ENCODE data around the gene VPS37C. TPM values are rescaled to one million over a fixed set of nuclear protein-coding genes. Genes with fewer than 3 reads are reported as not detected.
A peak's percentile ranks its signal among the peaks of the same experiment; 100 is the strongest.
"Not testable (repeated sequence)": the region's sequence is repeated elsewhere in the genome, so short reads cannot be mapped to it uniquely, and the experiment has no call there.

The VPS37C gene
- total RNA-seq, 4 donors from 2014 or later, result 8.6 to 23.3 (median 20.5) TPM

GRCh38 chr11:61102667-61103571 is 58.3 kb downstream of the VPS37C start:
- TF ChIP-seq CTCF (IDR thresholded peaks at IDR 0.05), result no peak
- TF ChIP-seq POLR2AphosphoS5 (IDR thresholded peaks at IDR 0.05), result no peak
- TF ChIP-seq EP300 (IDR thresholded peaks at IDR 0.05; ENCODE audit: low read depth), result no peak
- TF ChIP-seq POLR2A (IDR thresholded peaks at IDR 0.05), result no peak
- H3K27ac ChIP-seq, result peak overlapping the region; percentile 32 to 61 (median 43)

GRCh38 chr11:61098778-61099177 is 62.4 kb downstream of the VPS37C start:
- no peak overlapping the region for H3K27ac ChIP-seq
- H3K4me3 ChIP-seq, result no peak overlapping the region
- no peak for TF ChIP-seq CTCF (IDR thresholded peaks at IDR 0.05)
- no peak for TF ChIP-seq EP300 (IDR thresholded peaks at IDR 0.05; ENCODE audit: low read depth)
- TF ChIP-seq POLR2A (IDR thresholded peaks at IDR 0.05), result no peak
- TF ChIP-seq POLR2AphosphoS5 (IDR thresholded peaks at IDR 0.05), result no peak
- H3K36me3 ChIP-seq, result no peaks in the 10 kb centered on the region
- in situ Hi-C loops (cut with MboI; ENCODE audit: low pct_ligation_motif_present in 1 of 4, low pct_unique_long_range_greater_than_20kb in 1 of 4, low sequenced_read_pairs in 3 of 4), result no loop called here
- DNase-seq, result no peak
- no peaks in the 10 kb centered on the region for H3K9me3 ChIP-seq
- intact Hi-C loops (cut with DNase I; ENCODE audit: low total_unique reads), result no loop called here
- no peaks in the 10 kb centered on the region for H3K4me1 ChIP-seq
- 72 to 89% methylated on average over 3 to 4 of the region's 4 CpGs for WGBS, 2 donors (ENCODE audit: low coverage in 1 of 2)
- H3K27me3 ChIP-seq, result no peaks in the 10 kb centered on the region

More at GRCh38 chr11:61102667-61103571, 58.3 kb downstream of the VPS37C start:
- Histone ChIP-seq H3K4me1 (no peaks in the 10 kb centered on the region), H3K36me3 (no peaks in the 10 kb centered on the region), H3K27me3 (no peaks in the 10 kb centered on the region), H3K9me3 (no peaks in the 10 kb centered on the region), H3K4me3 (peak overlapping the region in 2 of 4 donors; percentile 2 to 14)
- in situ Hi-C loops (cut with MboI; ENCODE audit: low pct_ligation_motif_present in 1 of 4, low pct_unique_long_range_greater_than_20kb in 1 of 4, low sequenced_read_pairs in 3 of 4) (no loop called here), intact Hi-C loops (cut with DNase I; ENCODE audit: low total_unique reads) (no loop called here)
- no peak for DNase-seq
- 82% methylated on average over 21 of the region's 21 CpGs; no CpG with 5 or more reads in 1 of the 2 donors for WGBS, 2 donors (ENCODE audit: low coverage in 1 of 2)

GRCh38 chr11:61098261-61098660 is 63.0 kb downstream of the VPS37C start:
- in situ Hi-C loops (cut with MboI; ENCODE audit: low pct_ligation_motif_present in 1 of 4, low pct_unique_long_range_greater_than_20kb in 1 of 4, low sequenced_read_pairs in 3 of 4); H3K27ac ChIP-seq: not testable (repeated sequence)
- 25 to 60% methylated on average over 2 of the region's 2 CpGs for WGBS, 2 donors (ENCODE audit: low coverage in 1 of 2)

GRCh38 chr11:61095021-61095420 is 66.2 kb downstream of the VPS37C start:
- Histone ChIP-seq H3K36me3 (no peaks in the 10 kb centered on the region), H3K4me1 (no peaks in the 10 kb centered on the region), H3K9me3 (no peaks in the 10 kb centered on the region), H3K27ac (no peak overlapping the region), H3K4me3 (no peak overlapping the region), H3K27me3 (no peaks in the 10 kb centered on the region)
- in situ Hi-C loops (cut with MboI; ENCODE audit: low pct_ligation_motif_present in 1 of 4, low pct_unique_long_range_greater_than_20kb in 1 of 4, low sequenced_read_pairs in 3 of 4), result no loop called here
- TF ChIP-seq POLR2AphosphoS5 (IDR thresholded peaks at IDR 0.05) (no peak), EP300 (IDR thresholded peaks at IDR 0.05; ENCODE audit: low read depth) (no peak), CTCF (IDR thresholded peaks at IDR 0.05) (no peak), POLR2A (IDR thresholded peaks at IDR 0.05) (no peak)
- 60 to 74% methylated on average over 3 to 7 of the region's 7 CpGs for WGBS, 2 donors (ENCODE audit: low coverage in 1 of 2)
- intact Hi-C loops (cut with DNase I; ENCODE audit: low total_unique reads), result no loop called here
- DNase-seq, result no peak

More at GRCh38 chr11:61098261-61098660, 63.0 kb downstream of the VPS37C start:
- H3K36me3 ChIP-seq; H3K9me3 ChIP-seq; H3K27me3 ChIP-seq; H3K4me3 ChIP-seq; DNase-seq; intact Hi-C loops (cut with DNase I; ENCODE audit: low total_unique reads); H3K4me1 ChIP-seq: not testable (repeated sequence)

GRCh38 chr11:61094167-61094566 is 67.1 kb downstream of the VPS37C start:
- in situ Hi-C loops (cut with MboI; ENCODE audit: low pct_ligation_motif_present in 1 of 4, low pct_unique_long_range_greater_than_20kb in 1 of 4, low sequenced_read_pairs in 3 of 4); intact Hi-C loops (cut with DNase I; ENCODE audit: low total_unique reads); H3K4me3 ChIP-seq; H3K27me3 ChIP-seq; H3K27ac ChIP-seq; DNase-seq; H3K4me1 ChIP-seq; H3K9me3 ChIP-seq; H3K36me3 ChIP-seq: not testable (repeated sequence)
- 83 to 88% methylated on average over 2 to 7 of the region's 7 CpGs for WGBS, 2 donors (ENCODE audit: low coverage in 1 of 2)

Data from transverse colon (tissue), 4 donors.